SU-DHL-6 (cell line): Measurements from ENCODE around the gene RPL28.

Experiments
- H2AFZ ChIP-seq: fragments of 200-600 bp; sonication (generic); 2 replicates; pipeline ENCODE4 v1.6.1; 2014; ENCODE audit warnings: low read depth, mild to moderate bottlenecking, moderate library complexity, mixed read lengths, antibody characterized with exemption, low read length; ENCODE audit not compliant: severe bottlenecking
- H3F3A ChIP-seq: fragments of 200-600 bp; shearing (Covaris generic); 2 replicates; pipeline ENCODE4 v1.6.0; 2016; ENCODE audit warnings: antibody characterized with exemption, mild to moderate bottlenecking; ENCODE audit not compliant: insufficient read depth
- H3K27ac ChIP-seq: fragments of 200-600 bp; sonication (generic); 2 replicates; pipeline ENCODE4 v1.5.1; 2016; ENCODE audit warnings: low read depth, mild to moderate bottlenecking, low read length, moderate library complexity, mixed read lengths
- H3K27me3 ChIP-seq: fragments of 200-600 bp; sonication (generic), shearing (Covaris generic); 2 replicates; pipeline ENCODE4 v1.6.0; 2014; ENCODE audit warnings: mild to moderate bottlenecking, low read length
- H3K36me3 ChIP-seq: fragments of 200-600 bp; sonication (generic); 2 replicates; pipeline ENCODE4 v1.6.1; 2014; ENCODE audit warnings: mild to moderate bottlenecking, low read length, mixed read lengths
- H3K4me2 ChIP-seq: fragments of 300-600, 200-600 bp; shearing (Covaris generic), sonication (generic); 2 replicates; pipeline ENCODE4 v1.6.0; 2014; ENCODE audit warnings: low read length, low read depth, mild to moderate bottlenecking; ENCODE audit not compliant: poor library complexity, severe bottlenecking
- H3K4me3 ChIP-seq: fragments of 200-600 bp; sonication (generic); 2 replicates; pipeline ENCODE4 v1.5.1; 2014; ENCODE audit warnings: antibody characterized with exemption, low read length, mild to moderate bottlenecking, mixed read lengths; ENCODE audit not compliant: insufficient read depth, poor library complexity, severe bottlenecking
- H3K79me2 ChIP-seq: fragments of 200-600 bp; sonication (generic); 2 replicates; pipeline ENCODE4 v1.6.1; 2014; ENCODE audit warnings: mild to moderate bottlenecking, low read length, moderate library complexity; ENCODE audit not compliant: insufficient read depth
- H3K9ac ChIP-seq: fragments of 200-600 bp; sonication (generic); 2 replicates; pipeline ENCODE4 v1.7.0; 2014; ENCODE audit warnings: mild to moderate bottlenecking, low read length
- H3K9me2 ChIP-seq: fragments of 200-600 bp; sonication (generic); replicated peaks from 2 replicates; pipeline ENCODE4 v1.6.1; 2014; ENCODE audit warnings: low read length; ENCODE audit not compliant: insufficient read depth
- H3K9me3 ChIP-seq: fragments of 200-600 bp; sonication (generic); 2 replicates; pipeline ENCODE4 v1.6.1; 2014; ENCODE audit warnings: low read length, mixed read lengths; ENCODE audit not compliant: insufficient read depth
- H4K20me1 ChIP-seq: fragments of 200-600 bp; sonication (generic); 2 replicates; pipeline ENCODE4 v1.6.1; 2014; ENCODE audit warnings: low read depth, mild to moderate bottlenecking, antibody characterized with exemption, low read length, moderate library complexity, mixed read lengths
- EZH2phosphoT487 ChIP-seq: fragments of 200-600 bp; sonication (generic), shearing (Covaris generic); conservative IDR thresholded peaks from 2 replicates; pipeline ENCODE4 v1.6.1; 2018; ENCODE audit warnings: mild to moderate bottlenecking, antibody characterized with exemption, low read length, moderate library complexity, mixed read lengths
- TF ChIP-seq, protein P1 (sequence below): fragments of 200-600 bp; sonication (generic); IDR thresholded peaks from one replicate; pipeline ENCODE4 v1.5.1; 2017; ENCODE audit warnings: antibody characterized with exemption, mild to moderate bottlenecking, low read length, moderate library complexity; ENCODE audit not compliant: insufficient read depth, poor library complexity, severe bottlenecking

The RPL28 gene

DNA sequence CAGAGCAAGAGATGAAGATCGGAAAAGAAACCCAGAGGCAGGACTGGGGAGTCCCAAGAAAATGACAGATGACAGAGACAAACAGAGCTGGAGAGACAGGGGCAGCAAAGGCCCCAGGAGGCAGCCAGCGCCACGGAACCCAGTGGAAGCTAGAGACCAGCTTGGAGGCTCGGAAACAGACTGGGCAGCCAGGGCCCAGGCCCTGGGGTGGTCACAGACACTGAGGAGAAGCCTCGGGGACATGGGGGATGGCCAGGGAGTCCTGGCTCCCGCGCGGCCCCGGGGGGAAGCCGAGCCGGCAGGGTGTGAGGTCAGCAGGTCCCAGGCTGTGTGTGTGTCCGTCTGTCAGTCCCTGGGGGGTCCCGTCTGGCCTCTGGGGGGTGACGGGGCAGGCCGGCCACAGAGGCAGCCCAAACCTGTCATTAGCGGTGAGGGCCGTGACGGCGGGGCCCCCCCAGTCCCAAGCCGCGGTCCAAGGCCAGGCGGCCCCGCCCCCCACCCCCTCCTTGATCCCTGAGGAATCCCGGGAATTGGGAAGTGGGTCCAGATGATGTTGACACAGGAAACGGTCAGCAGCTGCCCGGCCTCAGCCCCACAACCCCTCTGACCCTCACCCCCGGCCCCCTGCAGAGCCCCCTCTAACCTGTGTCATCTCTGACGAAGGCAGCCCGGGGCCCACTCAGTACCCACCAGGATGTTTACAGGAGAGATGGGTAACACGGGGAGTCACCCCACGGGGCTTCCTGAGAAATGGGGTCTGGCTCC is 11.6 kb upstream of the RPL28 start:
- no peak overlapping the region for H3K9ac ChIP-seq
- no peak overlapping the region for H3K27ac ChIP-seq
- no peak for TF ChIP-seq EZH2phosphoT487
- TF ChIP-seq, protein P1, sequence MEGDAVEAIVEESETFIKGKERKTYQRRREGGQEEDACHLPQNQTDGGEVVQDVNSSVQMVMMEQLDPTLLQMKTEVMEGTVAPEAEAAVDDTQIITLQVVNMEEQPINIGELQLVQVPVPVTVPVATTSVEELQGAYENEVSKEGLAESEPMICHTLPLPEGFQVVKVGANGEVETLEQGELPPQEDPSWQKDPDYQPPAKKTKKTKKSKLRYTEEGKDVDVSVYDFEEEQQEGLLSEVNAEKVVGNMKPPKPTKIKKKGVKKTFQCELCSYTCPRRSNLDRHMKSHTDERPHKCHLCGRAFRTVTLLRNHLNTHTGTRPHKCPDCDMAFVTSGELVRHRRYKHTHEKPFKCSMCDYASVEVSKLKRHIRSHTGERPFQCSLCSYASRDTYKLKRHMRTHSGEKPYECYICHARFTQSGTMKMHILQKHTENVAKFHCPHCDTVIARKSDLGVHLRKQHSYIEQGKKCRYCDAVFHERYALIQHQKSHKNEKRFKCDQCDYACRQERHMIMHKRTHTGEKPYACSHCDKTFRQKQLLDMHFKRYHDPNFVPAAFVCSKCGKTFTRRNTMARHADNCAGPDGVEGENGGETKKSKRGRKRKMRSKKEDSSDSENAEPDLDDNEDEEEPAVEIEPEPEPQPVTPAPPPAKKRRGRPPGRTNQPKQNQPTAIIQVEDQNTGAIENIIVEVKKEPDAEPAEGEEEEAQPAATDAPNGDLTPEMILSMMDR: no peak
- H3K79me2 ChIP-seq: no peaks in the 10 kb centered on the region
- H3F3A ChIP-seq: no peaks in the 10 kb centered on the region
- no peaks in the 10 kb centered on the region for H3K9me2 ChIP-seq
- H4K20me1 ChIP-seq: no peaks in the 10 kb centered on the region
- H3K27me3 ChIP-seq: no peaks in the 10 kb centered on the region
- no peak overlapping the region for H2AFZ ChIP-seq
- H3K9me3 ChIP-seq: no peaks in the 10 kb centered on the region
- H3K36me3 ChIP-seq: no peaks in the 10 kb centered on the region
- no peak overlapping the region for H3K4me3 ChIP-seq
- H3K4me2 ChIP-seq: no peak overlapping the region

DNA sequence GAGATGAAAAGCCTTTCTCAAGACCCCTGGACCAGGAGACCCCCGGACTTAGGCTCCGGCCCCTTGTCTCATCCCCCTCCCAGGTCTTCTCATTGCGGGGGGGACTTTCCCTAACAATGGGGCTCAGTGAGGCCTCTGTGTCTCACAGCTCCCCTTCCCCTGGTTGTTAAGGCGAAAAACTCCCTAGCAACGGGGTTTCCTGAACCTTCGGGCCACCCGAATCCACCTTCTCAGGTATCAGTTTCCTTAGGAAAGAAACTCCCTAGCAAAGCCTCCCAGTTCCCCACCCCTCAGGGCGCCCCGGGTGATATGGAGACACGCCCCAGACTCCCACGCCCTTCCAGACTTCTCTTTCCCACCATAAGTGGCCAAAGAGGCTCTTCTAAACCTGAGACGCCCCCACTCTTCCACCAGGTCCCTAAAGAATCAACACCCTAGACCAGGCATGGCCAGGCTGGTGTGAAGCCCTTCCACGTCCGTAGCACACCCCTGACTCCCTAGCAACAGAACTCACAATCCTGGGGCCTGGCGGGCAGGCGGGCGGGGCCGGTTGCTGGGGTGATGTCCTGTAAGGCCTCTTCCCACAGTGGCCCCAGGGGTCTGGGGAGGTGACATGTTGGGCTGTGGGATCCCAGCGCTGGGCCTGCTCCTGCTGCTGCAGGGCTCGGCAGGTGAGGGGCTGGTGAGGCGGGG is 9.3 kb upstream of the RPL28 start, which contains the start of gene TMEM190:
Gene TMEM190, plus strand, starts transcription at position 586 of the 693 bp plus-strand sequence. Its CDS starts 28 bp downstream, at position 614.
- Histone ChIP-seq H3K9me3 (no peaks in the 10 kb centered on the region), H3K9ac (no peak within 1 kb of the TSS), H3K4me3 (no peak within 1 kb of the TSS), H3K27me3 (no peaks in the 10 kb centered on the region), H3K4me2 (no peak within 1 kb of the TSS), H3K79me2 (no peaks in the 10 kb centered on the region), H3F3A (no peaks in the 10 kb centered on the region), H2AFZ (no peak within 1 kb of the TSS), H3K9me2 (no peaks in the 10 kb centered on the region), H3K36me3 (no peaks in the 10 kb centered on the region), H4K20me1 (no peaks in the 10 kb centered on the region), H3K27ac (no peak within 1 kb of the TSS)
- no peak for TF ChIP-seq EZH2phosphoT487
- TF ChIP-seq, protein P1: no peak

DNA sequence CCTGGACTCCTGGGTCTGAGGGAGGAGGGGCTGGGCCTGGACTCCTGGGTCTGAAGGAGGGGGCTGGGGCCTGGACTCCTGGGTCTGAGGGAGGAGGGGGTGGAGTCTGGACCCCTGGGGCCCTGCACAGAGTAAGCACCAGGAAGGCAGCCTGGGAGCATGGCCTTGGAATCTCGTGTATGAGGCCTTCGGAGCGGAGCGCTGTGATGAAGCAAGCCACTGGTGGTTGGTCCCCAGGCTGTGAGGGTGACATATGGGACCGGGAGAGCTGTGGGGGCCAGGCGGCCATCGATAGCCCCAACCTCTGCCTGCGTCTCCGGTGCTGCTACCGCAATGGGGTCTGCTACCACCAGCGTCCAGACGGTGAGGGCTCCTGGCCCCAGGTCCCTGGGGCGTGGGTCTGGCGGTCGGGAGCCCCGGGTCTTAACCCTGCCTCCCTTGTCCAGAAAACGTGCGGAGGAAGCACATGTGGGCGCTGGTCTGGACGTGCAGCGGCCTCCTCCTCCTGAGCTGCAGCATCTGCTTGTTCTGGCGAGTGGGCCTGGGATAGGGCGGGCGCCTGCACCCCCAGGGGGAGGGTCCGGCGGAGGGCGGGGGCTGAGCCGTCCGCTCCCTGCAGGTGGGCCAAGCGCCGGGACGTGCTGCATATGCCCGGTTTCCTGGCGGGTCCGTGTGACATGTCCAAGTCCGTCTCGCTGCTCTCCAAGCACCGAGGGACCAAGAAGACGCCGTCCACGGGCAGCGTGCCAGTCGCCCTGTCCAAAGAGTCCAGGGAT is 8.2 kb upstream of the RPL28 start:
- H4K20me1 ChIP-seq: no peaks in the 10 kb centered on the region
- H3K27ac ChIP-seq: no peak overlapping the region
- no peaks in the 10 kb centered on the region for H3K9me3 ChIP-seq
- no peaks in the 10 kb centered on the region for H3K79me2 ChIP-seq
- H3K36me3 ChIP-seq: no peaks in the 10 kb centered on the region
- H3K4me2 ChIP-seq: no peak overlapping the region
- H3K9me2 ChIP-seq: no peaks in the 10 kb centered on the region
- no peak overlapping the region for H2AFZ ChIP-seq
- no peak for TF ChIP-seq EZH2phosphoT487
- TF ChIP-seq, protein P1: no peak
- H3F3A ChIP-seq: no peaks in the 10 kb centered on the region
- no peak overlapping the region for H3K9ac ChIP-seq
- H3K4me3 ChIP-seq: no peak overlapping the region
- no peaks in the 10 kb centered on the region for H3K27me3 ChIP-seq
